ENCODE measurements around the gene L1CAM.

GRCh38 chrX:153881281-153881680 lies 4.7 kb downstream of the L1CAM start:
- no peak for TF ChIP-seq CTCF (IDR thresholded peaks at IDR 0.05)
- TF ChIP-seq EZH2 (IDR thresholded peaks at IDR 0.05), result no peak
- TF ChIP-seq EZH2phosphoT487 (IDR thresholded peaks at IDR 0.05), result no peak

Data from neural progenitor cell (in vitro differentiated cells).